Caco-2 (cell line): Measurements from ENCODE around the gene THAP6. TPM values are rescaled to one million over a fixed set of nuclear protein-coding genes. Genes with fewer than 3 reads are reported as not detected.
"Not testable (repeated sequence)": the region's sequence is repeated elsewhere in the genome, so short reads cannot be mapped to it uniquely, and the experiment has no call there.

Experiments
- BruUV-seq: library from RNA; stranded (reverse); fragments of 400-500 nt; replicated peaks from 2 replicates; lab custom pipeline; 2021; lab: Mats Ljungman, UMichigan
- CTCF ChIA-PET: fragments of 300-600 bp; sonication (Branson Sonifier 250); formaldehyde crosslinking; loops from one replicate; lab custom pipeline; 2022; ENCODE audit warnings: antibody characterized with exemption; lab: Charles Lee
- POLR2A ChIA-PET: fragments of 300-600 bp; sonication (Branson Sonifier 250); formaldehyde crosslinking; loops from one replicate; lab custom pipeline; 2022; ENCODE audit warnings: antibody characterized with exemption; lab: Charles Lee
- DNase-seq, 2 experiments: peaks; one replicate each; pipeline versions ENCODE4 v3.0.0 to v3.0.0-alpha.2; 2020 to 2022
- H3K27me3 ChIP-seq: replicated peaks from 2 replicates; pipeline ENCODE4 v1.6.0; 2011; ENCODE audit warnings: low read length; ENCODE audit not compliant: control insufficient read depth, insufficient read depth
- H3K36me3 ChIP-seq: 2 replicates; pipeline ENCODE4 v1.5.1; 2011; ENCODE audit warnings: low read length; ENCODE audit not compliant: control insufficient read depth, insufficient read depth
- H3K4me1 ChIP-seq: fragments of 250-450 bp; sonication (Bioruptor Pico); 2 replicates; pipeline ENCODE4 v1.5.1; 2020; ENCODE audit warnings: mild to moderate bottlenecking
- H3K4me3 ChIP-seq: 2 replicates; pipeline ENCODE4 v1.5.1; 2011; ENCODE audit warnings: low read depth, mild to moderate bottlenecking, control low read depth, low read length
- H3K9me3 ChIP-seq: fragments of 250-450 bp; sonication (Bioruptor Pico); 2 replicates; pipeline ENCODE4 v1.5.1; 2020; ENCODE audit warnings: mild to moderate bottlenecking, moderate library complexity
- H3K27ac Mint-ChIP-seq: one replicate; pipeline ENCODE4 v1.8.0; 2022; ENCODE audit warnings: mixed read lengths; ENCODE audit not compliant: unreplicated experiment
- H3K27me3 Mint-ChIP-seq: one replicate; pipeline ENCODE4 v1.8.0; 2022; ENCODE audit warnings: mixed read lengths; ENCODE audit not compliant: insufficient read depth, unreplicated experiment
- H3K36me3 Mint-ChIP-seq: one replicate; pipeline ENCODE4 v1.8.0; 2022; ENCODE audit warnings: mild to moderate bottlenecking, mixed read lengths; ENCODE audit not compliant: insufficient read depth, unreplicated experiment
- H3K4me1 Mint-ChIP-seq: one replicate; pipeline ENCODE4 v1.8.0; 2022; ENCODE audit warnings: low read depth, mixed read lengths; ENCODE audit not compliant: unreplicated experiment
- H3K4me3 Mint-ChIP-seq: one replicate; pipeline ENCODE4 v1.8.0; 2022; ENCODE audit warnings: mild to moderate bottlenecking, moderate library complexity, mixed read lengths; ENCODE audit not compliant: unreplicated experiment
- H3K9me3 Mint-ChIP-seq: one replicate; pipeline ENCODE4 v1.8.0; 2022; ENCODE audit warnings: mixed read lengths; ENCODE audit not compliant: unreplicated experiment
- intact Hi-C: fragments of 100-400 bp; cut with micrococcal nuclease; formaldehyde crosslinking; loops from one replicate; pipeline ENCODE4 v1.10.0; 2022; ENCODE audit not compliant: unreplicated experiment
- total RNA-seq: library from RNA; stranded (reverse); gene quantifications from 2 replicates; pipeline ENCODE4 v1.2.3, GENCODE V29; 2022
- TF ChIP-seq, protein P1 (sequence below), 2 experiments: fragments of 200-600 bp in 1 of 2; IDR thresholded peaks; 1 replicate in 1 of 2; 2 replicates in 1 of 2; pipeline versions ENCODE4 v1.5.1 to v1.8.0; 2011 to 2022; ENCODE audit warnings: antibody characterized with exemption in 1 of 2, control low read depth in 1 of 2, inconsistent platforms in 1 of 2, low read depth in 1 of 2, low read length in 1 of 2, mild to moderate bottlenecking in 1 of 2, moderate library complexity in 1 of 2; ENCODE audit not compliant: insufficient read depth in 1 of 2, severe bottlenecking in 1 of 2, unreplicated experiment in 1 of 2

THAP6 gene
- total RNA-seq, 1 experiment from 2014 or later: 11.8 TPM

DNA sequence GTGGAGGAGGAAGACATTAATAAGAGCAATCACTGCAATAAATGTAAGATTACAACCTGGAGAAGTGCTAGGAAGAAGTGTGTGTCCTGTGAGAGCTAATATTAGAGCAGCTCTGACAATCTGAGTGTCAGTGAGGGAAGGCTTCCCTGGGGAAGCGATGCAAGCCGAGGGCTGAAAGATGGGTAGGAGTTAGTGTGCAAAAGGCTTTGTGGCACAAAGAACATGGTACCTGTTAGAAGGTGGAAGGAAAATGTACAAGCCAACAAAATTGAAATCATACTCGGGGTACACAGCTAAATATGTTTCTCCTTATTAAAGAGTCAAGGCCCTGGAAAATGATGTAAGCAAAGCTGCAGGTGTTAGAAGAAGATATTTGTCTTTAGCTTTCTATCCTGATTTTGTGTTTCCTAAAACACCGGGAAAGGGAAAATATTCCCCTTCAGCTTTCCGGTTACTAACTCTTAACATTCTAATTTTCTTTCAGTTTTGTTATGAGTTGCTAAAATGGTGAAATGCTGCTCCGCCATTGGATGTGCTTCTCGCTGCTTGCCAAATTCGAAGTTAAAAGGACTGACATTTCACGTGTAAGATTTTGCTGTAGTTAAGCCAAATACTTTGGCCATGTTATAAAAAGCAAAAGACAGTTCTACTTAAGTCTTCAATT lies 808 bp downstream of the THAP6 start:
- DNase-seq: no peak
- H3K27me3 Mint-ChIP-seq: no peaks in the 10 kb centered on the region
- H3K4me1 Mint-ChIP-seq: peaks cover 6% of the 10 kb centered on the region
- peaks cover 23% of the 10 kb centered on the region for H3K36me3 Mint-ChIP-seq
- intact Hi-C loops: loop anchor here (1.0 kb wide), 1 partner anchor 47 kb away; no protein-coding TSS in a partner anchor
- POLR2A ChIA-PET: interaction anchor here (0.9 to 1.7 kb wide), 4 partner anchors 10 to 158 kb away, joined by 3 to 6 read pairs (median 4); partner anchors contain the start of gene G3BP2
- Histone ChIP-seq H3K27me3 (no peaks in the 10 kb centered on the region), H3K4me3 (peak overlapping the region; percentile 73), H3K9me3 (no peaks in the 10 kb centered on the region), H3K4me1 (peaks cover 12% of the 10 kb centered on the region; the same call in 1 of the 2 replicates), H3K36me3 (peaks cover 1% of the 10 kb centered on the region; the same call in 1 of the 2 replicates)
- H3K9me3 Mint-ChIP-seq: no peaks in the 10 kb centered on the region
- CTCF ChIA-PET: interaction anchor here (1.0 kb wide), 1 partner anchor 16 kb away, joined by 3 read pairs; no protein-coding TSS in a partner anchor
- TF ChIP-seq, protein P1, sequence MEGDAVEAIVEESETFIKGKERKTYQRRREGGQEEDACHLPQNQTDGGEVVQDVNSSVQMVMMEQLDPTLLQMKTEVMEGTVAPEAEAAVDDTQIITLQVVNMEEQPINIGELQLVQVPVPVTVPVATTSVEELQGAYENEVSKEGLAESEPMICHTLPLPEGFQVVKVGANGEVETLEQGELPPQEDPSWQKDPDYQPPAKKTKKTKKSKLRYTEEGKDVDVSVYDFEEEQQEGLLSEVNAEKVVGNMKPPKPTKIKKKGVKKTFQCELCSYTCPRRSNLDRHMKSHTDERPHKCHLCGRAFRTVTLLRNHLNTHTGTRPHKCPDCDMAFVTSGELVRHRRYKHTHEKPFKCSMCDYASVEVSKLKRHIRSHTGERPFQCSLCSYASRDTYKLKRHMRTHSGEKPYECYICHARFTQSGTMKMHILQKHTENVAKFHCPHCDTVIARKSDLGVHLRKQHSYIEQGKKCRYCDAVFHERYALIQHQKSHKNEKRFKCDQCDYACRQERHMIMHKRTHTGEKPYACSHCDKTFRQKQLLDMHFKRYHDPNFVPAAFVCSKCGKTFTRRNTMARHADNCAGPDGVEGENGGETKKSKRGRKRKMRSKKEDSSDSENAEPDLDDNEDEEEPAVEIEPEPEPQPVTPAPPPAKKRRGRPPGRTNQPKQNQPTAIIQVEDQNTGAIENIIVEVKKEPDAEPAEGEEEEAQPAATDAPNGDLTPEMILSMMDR (IDR thresholded peaks at IDR 0.05; ENCODE audit: insufficient read depth in 1 of 2, low read depth in 1 of 2, low read length in 1 of 2, severe bottlenecking in 1 of 2, unreplicated experiment in 1 of 2): no peak
- no TSS peak for BruUV-seq
- peak overlapping the region; percentile 89 for H3K27ac Mint-ChIP-seq
- no peak overlapping the region for H3K4me3 Mint-ChIP-seq

DNA sequence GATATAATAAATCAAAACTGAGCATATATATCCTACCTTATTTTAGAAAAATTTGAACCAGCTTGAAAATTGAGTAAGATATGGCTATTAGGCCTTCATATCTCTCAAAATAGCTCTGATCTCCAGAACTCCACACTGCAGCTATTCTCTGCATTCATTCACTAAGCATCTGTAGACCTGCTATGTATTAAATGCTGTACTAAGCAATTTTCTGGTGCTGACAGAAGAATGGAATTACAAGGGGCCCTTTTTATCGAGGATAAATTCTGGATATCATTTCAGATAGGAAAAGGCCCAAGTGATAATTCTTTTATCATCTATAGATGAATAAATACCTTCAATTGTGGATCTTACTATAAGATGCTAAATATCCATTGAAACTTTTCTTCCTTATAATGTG lies 1.9 kb downstream of the THAP6 start:
- Histone ChIP-seq H3K9me3 (no peaks in the 10 kb centered on the region), H3K27me3 (no peaks in the 10 kb centered on the region), H3K36me3 (peaks cover 1% of the 10 kb centered on the region; the same call in 1 of the 2 replicates), H3K4me1 (peaks cover 12% of the 10 kb centered on the region; the same call in 1 of the 2 replicates), H3K4me3 (no peak overlapping the region)
- no peaks in the 10 kb centered on the region for H3K27me3 Mint-ChIP-seq
- BruUV-seq: no TSS peak
- ChIA-PET CTCF (no interaction called here), POLR2A (no interaction called here)
- no peak overlapping the region for H3K4me3 Mint-ChIP-seq
- TF ChIP-seq, protein P1 (IDR thresholded peaks at IDR 0.05; ENCODE audit: insufficient read depth in 1 of 2, low read depth in 1 of 2, low read length in 1 of 2, severe bottlenecking in 1 of 2, unreplicated experiment in 1 of 2): no peak
- H3K9me3 Mint-ChIP-seq: no peaks in the 10 kb centered on the region
- DNase-seq: no peak
- H3K27ac Mint-ChIP-seq: no peak overlapping the region
- intact Hi-C loops: no loop called here
- H3K36me3 Mint-ChIP-seq: peaks cover 27% of the 10 kb centered on the region
- H3K4me1 Mint-ChIP-seq: peaks cover 6% of the 10 kb centered on the region

DNA sequence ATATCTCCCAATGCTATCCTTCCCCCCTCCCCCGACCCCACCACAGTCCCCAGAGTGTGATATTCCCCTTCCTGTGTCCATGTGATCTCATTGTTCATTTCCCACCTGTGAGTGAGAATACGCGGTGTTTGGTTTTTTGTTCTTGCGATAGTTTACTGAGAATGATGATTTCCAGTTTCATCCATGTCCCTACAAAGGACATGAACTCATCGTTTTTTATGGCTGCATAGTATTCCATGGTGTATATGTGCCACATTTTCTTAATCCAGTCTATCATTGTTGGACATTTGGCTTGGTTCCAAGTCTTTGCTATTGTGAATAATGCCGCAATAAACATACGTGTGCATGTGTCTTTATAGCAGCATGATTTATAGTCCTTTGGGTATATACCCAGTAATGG lies 5.2 kb downstream of the THAP6 start:
- H3K27me3 ChIP-seq, DNase-seq, H3K27me3 Mint-ChIP-seq, H3K4me1 Mint-ChIP-seq, intact Hi-C loops, H3K4me1 ChIP-seq, H3K9me3 ChIP-seq, H3K27ac Mint-ChIP-seq, BruUV-seq, CTCF ChIA-PET, H3K4me3 ChIP-seq, H3K36me3 ChIP-seq, H3K9me3 Mint-ChIP-seq, POLR2A ChIA-PET, H3K4me3 Mint-ChIP-seq: not testable (repeated sequence)
- peaks cover 31% of the 10 kb centered on the region for H3K36me3 Mint-ChIP-seq
